PC-9 (cell line): Measurements from ENCODE around the gene LAMA3. TPM values are rescaled to one million over a fixed set of nuclear protein-coding genes. Genes with fewer than 3 reads are reported as not detected.

ENCODE experiments used
- BruUV-seq: library from RNA; stranded (reverse); fragments of 400-500 nt; replicated peaks from 2 replicates; lab custom pipeline; 2021; lab: Mats Ljungman, UMichigan
- CTCF ChIA-PET: fragments of 300-600 bp; sonication (Branson Sonifier 250); formaldehyde crosslinking; loops from one replicate; lab custom pipeline; 2022; ENCODE audit warnings: antibody characterized with exemption; lab: Charles Lee
- POLR2A ChIA-PET: fragments of 300-600 bp; sonication (Branson Sonifier 250); formaldehyde crosslinking; loops from one replicate; lab custom pipeline; 2022; ENCODE audit warnings: antibody characterized with exemption; ENCODE audit not compliant: unreplicated experiment; lab: Charles Lee
- DNase-seq, 2 experiments: peaks; one replicate each; pipeline versions ENCODE4 v3.0.0 to v3.0.0-alpha.2; 2015 to 2022; ENCODE audit warnings: mixed read lengths in 1 of 2
- H2AFZ ChIP-seq: fragments of 200-600 bp; sonication (generic); 2 replicates; pipeline ENCODE4 v1.8.1; 2017; ENCODE audit warnings: antibody characterized with exemption
- H3F3A ChIP-seq: fragments of 200-600 bp; sonication (generic); 2 replicates; pipeline ENCODE4 v1.8.1; 2017; ENCODE audit warnings: antibody characterized with exemption, mild to moderate bottlenecking, low read depth; ENCODE audit not compliant: insufficient read depth
- H3K27ac ChIP-seq: fragments of 200-600 bp; sonication (generic); 2 replicates; pipeline ENCODE4 v1.6.1; 2016; ENCODE audit warnings: mixed run types
- H3K27me3 ChIP-seq: fragments of 200-600 bp; sonication (generic); 2 replicates; pipeline ENCODE4 v1.6.1; 2016; ENCODE audit warnings: low read depth, mixed run types; ENCODE audit not compliant: insufficient read depth
- H3K36me3 ChIP-seq: fragments of 200-600 bp; sonication (generic); 2 replicates; pipeline ENCODE4 v1.6.1; 2016; ENCODE audit warnings: low read depth, mixed run types
- H3K4me1 ChIP-seq: fragments of 200-600 bp; sonication (generic); replicated peaks from 2 replicates; pipeline ENCODE4 v1.6.1; 2016; ENCODE audit warnings: mixed run types; ENCODE audit not compliant: insufficient read depth
- H3K4me2 ChIP-seq: fragments of 200-600 bp; sonication (generic); 2 replicates; pipeline ENCODE4 v1.6.1; 2017; ENCODE audit warnings: mixed run types
- H3K4me3 ChIP-seq: fragments of 200-600 bp; sonication (generic); 2 replicates; pipeline ENCODE4 v1.6.1; 2016; ENCODE audit warnings: mixed run types
- H3K79me2 ChIP-seq: fragments of 200-600 bp; sonication (generic); 2 replicates; pipeline ENCODE4 v1.6.1; 2017; ENCODE audit warnings: low read depth, mixed run types
- H3K9me2 ChIP-seq: fragments of 200-600 bp; sonication (generic); 2 replicates; pipeline ENCODE4 v1.8.1; 2017; ENCODE audit warnings: mild to moderate bottlenecking; ENCODE audit not compliant: insufficient read depth
- H3K9me3 ChIP-seq: fragments of 200-600 bp; sonication (generic); 2 replicates; pipeline ENCODE4 v1.8.1; 2016; ENCODE audit warnings: low read depth; ENCODE audit not compliant: insufficient read depth
- H4K20me1 ChIP-seq: fragments of 200-600 bp; sonication (generic); 2 replicates; pipeline ENCODE4 v1.8.1; 2017; ENCODE audit not compliant: insufficient read depth
- CTCF ChIP-seq: fragments of 200-600 bp; sonication (generic); conservative IDR thresholded peaks from 2 replicates; pipeline ENCODE4 v1.6.1; 2017; ENCODE audit warnings: mixed run types, antibody characterized with exemption, mild to moderate bottlenecking, moderate library complexity
- EZH2 ChIP-seq: fragments of 200-600 bp; sonication (generic); IDR thresholded peaks from 2 replicates; pipeline ENCODE4 v1.8.0; 2017; ENCODE audit warnings: antibody characterized with exemption, low read depth
- intact Hi-C: fragments of 100-400 bp; cut with micrococcal nuclease; formaldehyde crosslinking; loops from one replicate; pipeline ENCODE4 v1.10.0; 2022; ENCODE audit not compliant: unreplicated experiment
- total RNA-seq: library from RNA; stranded (reverse); gene quantifications from 2 replicates; pipeline ENCODE4 v1.2.3, GENCODE V29; 2021

The LAMA3 gene
- total RNA-seq, 1 experiment from 2014 or later: 44.4 TPM

- Histone ChIP-seq H3K4me1 (peaks cover 20% of the 10 kb centered on the region), H3K27ac (peak overlapping the region; percentile 95), H4K20me1 (no peaks in the 10 kb centered on the region), H3K9me2 (no peaks in the 10 kb centered on the region), H3K4me2 (no peak overlapping the region), H3K27me3 (no peaks in the 10 kb centered on the region), H3K79me2 (no peaks in the 10 kb centered on the region), H3F3A (peaks cover 19% of the 10 kb centered on the region; the same call in 1 of the 2 replicates), H3K36me3 (no peaks in the 10 kb centered on the region), H2AFZ (no peak overlapping the region), H3K4me3 (no peak overlapping the region), H3K9me3 (peaks cover 11% of the 10 kb centered on the region)
- DNase-seq: no peak
- POLR2A ChIA-PET: no interaction called here
- CTCF ChIA-PET: no interaction called here
- intact Hi-C loops: loop anchor here (10.0 kb wide), 1 partner anchor 156 kb away; no protein-coding TSS in a partner anchor
- TF ChIP-seq EZH2: no peak
- TF ChIP-seq CTCF: no peak
- no TSS peak for BruUV-seq
Measured at GRCh38 chr18:23718731-23719130, 29.5 kb downstream of the LAMA3 start.

- H3K27ac ChIP-seq: peak overlapping the region; percentile 95
Measured at GRCh38 chr18:23719634-23720201, 30.5 kb downstream of the LAMA3 start.

More at GRCh38 chr18:23719634-23720201, 30.5 kb downstream of the LAMA3 start:
- no peak overlapping the region for H3K4me3 ChIP-seq
- H3K79me2 ChIP-seq: no peaks in the 10 kb centered on the region
- peaks cover 11% of the 10 kb centered on the region for H3K9me3 ChIP-seq
- BruUV-seq: no TSS peak
- H3K4me1 ChIP-seq: peaks cover 20% of the 10 kb centered on the region
- intact Hi-C loops: loop anchor here (10.0 kb wide), 1 partner anchor 155 kb away; no protein-coding TSS in a partner anchor
- no peaks in the 10 kb centered on the region for H3K36me3 ChIP-seq
- H4K20me1 ChIP-seq: no peaks in the 10 kb centered on the region
- no peaks in the 10 kb centered on the region for H3K27me3 ChIP-seq
- H3K9me2 ChIP-seq: no peaks in the 10 kb centered on the region
- ChIA-PET CTCF (interaction anchor here (0.6 kb wide), 1 partner anchor 367 kb away, joined by 6 read pairs; no protein-coding TSS in a partner anchor), POLR2A (interaction anchor here (0.7 kb wide), 1 partner anchor 42 kb away, joined by 5 read pairs; no protein-coding TSS in a partner anchor)
- H2AFZ ChIP-seq: no peak overlapping the region
- H3F3A ChIP-seq: peaks cover 19% of the 10 kb centered on the region; the same call in 1 of the 2 replicates
- DNase-seq: peak; percentile 48 to 83
- TF ChIP-seq CTCF (no peak), EZH2 (no peak)
- H3K4me2 ChIP-seq: peak overlapping the region; percentile 31; the same call in 1 of the 2 replicates
